Stimulated activated naive CD8-positive, alpha-beta T cell treated with anti-CD3 and anti-CD28 coated beads, Interleukin-15, Interleukin-2, amounts not matched to agents 100 ng/mL and 50 ng/mL, for 24 hours (primary cell): ENCODE measurements around the gene CMIP.

Experiments used
- H3K27ac Mint-ChIP-seq: one replicate; pipeline ENCODE4 v1.8.0; 2021; ENCODE audit warnings: mild to moderate bottlenecking, mixed read lengths
- H3K27me3 Mint-ChIP-seq: one replicate; pipeline ENCODE4 v1.8.0; 2021; ENCODE audit warnings: mixed read lengths
- H3K36me3 Mint-ChIP-seq: one replicate; pipeline ENCODE4 v1.8.0; 2021; ENCODE audit warnings: low read depth, mixed read lengths
- H3K4me1 Mint-ChIP-seq: one replicate; pipeline ENCODE4 v1.8.0; 2021; ENCODE audit warnings: low read depth, mixed read lengths
- H3K4me3 Mint-ChIP-seq: one replicate; pipeline ENCODE4 v1.8.0; 2021; ENCODE audit warnings: mild to moderate bottlenecking, mixed read lengths
- H3K9me3 Mint-ChIP-seq: one replicate; pipeline ENCODE4 v1.8.0; 2021; ENCODE audit warnings: mixed read lengths

The CMIP gene

DNA sequence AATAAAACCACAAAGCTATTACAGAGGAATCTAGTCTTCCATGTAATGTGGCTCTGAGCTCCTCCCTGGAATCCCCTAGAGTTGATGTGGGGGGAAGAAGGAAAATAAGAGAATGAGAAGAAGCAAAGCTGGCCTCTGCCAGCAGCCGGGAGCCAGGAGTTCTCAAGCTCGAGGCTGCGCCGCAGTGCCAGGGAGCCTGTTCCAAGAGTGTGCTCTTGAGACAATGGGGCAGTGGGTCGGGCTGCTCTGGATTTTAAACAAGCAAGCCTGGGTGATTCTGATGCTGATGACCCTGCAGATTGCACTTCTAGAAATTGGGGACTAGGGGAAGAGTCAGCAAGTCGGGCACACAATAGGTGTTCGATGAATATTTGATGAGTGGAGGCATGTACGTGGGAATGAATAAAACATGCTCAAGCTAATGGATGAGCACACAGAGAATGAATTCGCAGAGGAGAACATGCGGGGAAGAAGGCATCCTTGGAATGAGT lies 119.9 kb downstream of the CMIP start:
- H3K27ac Mint-ChIP-seq: no peak overlapping the region
- H3K9me3 Mint-ChIP-seq: no peaks in the 10 kb centered on the region
- H3K4me3 Mint-ChIP-seq: no peak overlapping the region
- no peaks in the 10 kb centered on the region for H3K36me3 Mint-ChIP-seq
- H3K4me1 Mint-ChIP-seq: peaks cover 32% of the 10 kb centered on the region
- H3K27me3 Mint-ChIP-seq: no peaks in the 10 kb centered on the region

DNA sequence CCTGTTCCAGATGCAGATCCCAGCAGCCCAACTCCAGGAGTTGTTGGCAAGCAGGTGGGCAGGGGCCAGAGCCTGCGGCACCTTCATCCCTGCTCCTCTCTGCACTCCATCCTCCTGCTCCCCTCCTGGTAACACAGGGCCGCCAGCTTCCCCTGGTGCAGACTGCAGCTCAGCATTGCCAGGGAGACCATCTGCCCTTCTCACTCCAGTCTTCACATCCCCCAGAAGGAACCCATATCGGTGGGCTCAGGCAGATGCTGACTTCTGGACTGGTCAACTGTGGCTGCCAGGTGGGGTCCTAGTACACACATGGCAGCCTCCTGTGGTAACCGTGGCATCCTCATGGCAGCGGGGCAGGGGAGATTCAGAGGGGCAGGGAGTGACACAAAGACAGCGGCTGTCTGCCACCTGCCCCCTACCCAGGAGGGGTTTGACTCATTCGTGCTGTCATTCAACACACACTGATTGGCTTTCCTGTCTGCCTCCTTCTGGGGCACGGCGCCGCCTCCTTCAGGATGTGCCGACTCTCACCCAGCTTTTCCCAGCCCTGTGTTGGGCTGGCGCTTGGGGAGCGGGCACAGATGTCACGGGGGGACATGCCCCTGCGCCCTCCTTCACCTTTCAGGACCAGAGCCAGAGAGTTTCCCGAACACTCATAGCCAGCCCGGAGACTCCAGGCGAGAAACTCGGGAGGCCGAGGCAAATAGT lies 120.9 kb downstream of the CMIP start:
- no peaks in the 10 kb centered on the region for H3K27me3 Mint-ChIP-seq
- no peak overlapping the region for H3K4me3 Mint-ChIP-seq
- H3K36me3 Mint-ChIP-seq: no peaks in the 10 kb centered on the region
- H3K27ac Mint-ChIP-seq: no peak overlapping the region
- H3K9me3 Mint-ChIP-seq: no peaks in the 10 kb centered on the region
- peaks cover 42% of the 10 kb centered on the region for H3K4me1 Mint-ChIP-seq

DNA sequence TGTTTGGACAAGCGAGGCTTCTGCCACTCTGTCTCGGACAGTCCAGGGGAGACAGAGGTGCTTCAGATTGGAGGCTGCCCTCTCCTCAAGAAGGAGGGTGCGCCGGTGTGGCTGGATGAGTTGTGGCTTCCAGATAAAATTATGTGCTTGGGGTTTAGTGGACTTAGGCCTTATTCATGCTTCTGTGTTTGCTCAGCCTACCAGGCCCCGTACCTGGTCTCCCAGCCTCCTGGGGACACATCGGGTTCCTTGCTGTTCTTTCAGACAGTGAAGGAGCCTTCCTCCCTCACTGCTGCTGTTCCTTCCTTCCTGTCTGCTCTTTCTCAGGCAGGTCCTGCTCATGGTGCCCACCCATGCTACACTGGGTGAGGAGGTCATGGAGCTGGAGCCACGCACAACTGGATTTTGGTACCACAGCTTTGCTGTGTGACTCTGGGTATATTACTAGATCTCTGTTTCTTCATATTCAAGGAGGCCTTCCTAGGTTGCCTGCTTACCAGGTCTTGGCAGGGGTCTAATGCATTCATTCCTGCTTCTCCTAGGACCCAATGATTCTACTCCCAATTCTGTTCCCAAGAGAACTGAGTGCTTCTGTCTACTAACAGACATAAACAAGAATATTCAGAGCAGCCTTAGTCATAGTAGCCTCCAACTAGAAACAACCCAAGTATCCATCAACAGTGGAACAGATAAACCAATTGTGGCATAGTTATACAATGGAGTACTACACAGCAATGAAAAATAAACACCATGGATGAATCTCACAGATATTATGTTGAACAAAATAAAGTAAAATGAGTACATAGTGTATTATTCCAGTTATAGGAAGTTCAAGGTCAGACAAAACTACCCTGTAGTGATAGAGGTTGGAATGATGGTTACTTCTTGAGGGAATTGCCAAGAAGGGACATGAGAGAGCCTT lies 121.7 kb downstream of the CMIP start:
- peaks cover 43% of the 10 kb centered on the region for H3K4me1 Mint-ChIP-seq
- H3K9me3 Mint-ChIP-seq: no peaks in the 10 kb centered on the region
- no peaks in the 10 kb centered on the region for H3K27me3 Mint-ChIP-seq
- H3K4me3 Mint-ChIP-seq: no peak overlapping the region
- no peak overlapping the region for H3K27ac Mint-ChIP-seq
- no peaks in the 10 kb centered on the region for H3K36me3 Mint-ChIP-seq

DNA sequence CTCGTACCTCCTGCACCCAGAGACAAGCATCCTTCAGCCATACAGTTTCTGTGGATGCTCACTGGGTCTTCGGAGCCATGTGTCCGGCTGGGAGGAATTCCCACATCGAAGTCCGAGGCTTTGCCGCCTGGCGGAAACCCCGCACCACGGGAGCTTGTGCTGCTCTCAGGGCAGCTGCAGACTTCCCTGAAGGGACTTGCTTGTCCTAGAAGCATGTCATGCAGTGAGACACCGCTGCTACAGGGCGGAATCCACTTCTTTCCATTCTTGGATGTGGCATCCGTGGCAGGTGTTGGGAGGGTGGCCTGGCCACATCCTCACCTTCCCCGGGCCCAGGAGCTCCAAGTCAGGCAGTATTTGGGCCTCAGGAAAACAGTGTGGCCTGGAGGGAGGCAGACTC lies 122.5 kb downstream of the CMIP start:
- Mint-ChIP-seq H3K9me3 (no peaks in the 10 kb centered on the region), H3K4me1 (peaks cover 43% of the 10 kb centered on the region), H3K4me3 (no peak overlapping the region), H3K36me3 (no peaks in the 10 kb centered on the region), H3K27ac (peak overlapping the region; percentile 0), H3K27me3 (no peaks in the 10 kb centered on the region)

DNA sequence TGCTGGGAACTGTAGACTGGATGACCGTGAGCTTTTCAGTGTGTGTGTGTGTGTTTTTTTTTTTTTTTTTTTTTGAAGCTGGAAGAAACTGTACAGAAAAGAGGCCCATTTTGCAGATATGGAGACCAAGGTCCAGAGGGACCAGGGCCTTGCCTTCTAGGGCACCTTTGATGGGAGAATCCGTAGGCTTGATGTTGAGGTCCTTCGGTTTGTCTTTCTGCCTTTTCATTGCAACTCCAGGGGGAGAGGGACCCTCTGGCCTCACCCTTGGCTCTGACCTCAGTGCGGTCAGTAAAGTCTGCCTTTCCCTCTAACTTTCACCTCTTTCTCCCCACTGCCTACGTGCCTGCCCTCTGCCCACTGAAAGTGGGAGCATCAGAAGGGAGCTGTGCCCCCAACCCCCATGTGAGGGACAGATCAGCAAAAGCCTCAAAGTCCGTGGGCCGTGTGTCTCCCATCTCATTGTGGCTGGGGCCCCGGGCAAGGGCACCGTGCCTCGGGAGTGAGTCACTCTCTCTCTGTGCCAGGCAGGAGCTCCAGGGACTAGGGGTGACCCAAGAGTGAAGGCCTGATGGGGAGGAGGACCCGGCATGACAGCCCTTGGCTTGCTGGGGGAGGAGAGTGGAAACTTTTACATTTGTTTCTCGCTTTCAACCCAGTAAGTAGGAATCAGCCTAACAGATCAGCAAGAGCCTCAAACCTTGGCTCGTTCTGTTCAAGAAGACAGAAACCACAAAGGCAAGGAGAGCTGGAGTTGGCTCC lies 123.6 kb downstream of the CMIP start:
- H3K36me3 Mint-ChIP-seq: no peaks in the 10 kb centered on the region
- H3K9me3 Mint-ChIP-seq: no peaks in the 10 kb centered on the region
- H3K27me3 Mint-ChIP-seq: no peaks in the 10 kb centered on the region
- H3K4me1 Mint-ChIP-seq: peaks cover 43% of the 10 kb centered on the region
- peak overlapping the region; percentile 92 for H3K27ac Mint-ChIP-seq
- peak overlapping the region; percentile 54 for H3K4me3 Mint-ChIP-seq

DNA sequence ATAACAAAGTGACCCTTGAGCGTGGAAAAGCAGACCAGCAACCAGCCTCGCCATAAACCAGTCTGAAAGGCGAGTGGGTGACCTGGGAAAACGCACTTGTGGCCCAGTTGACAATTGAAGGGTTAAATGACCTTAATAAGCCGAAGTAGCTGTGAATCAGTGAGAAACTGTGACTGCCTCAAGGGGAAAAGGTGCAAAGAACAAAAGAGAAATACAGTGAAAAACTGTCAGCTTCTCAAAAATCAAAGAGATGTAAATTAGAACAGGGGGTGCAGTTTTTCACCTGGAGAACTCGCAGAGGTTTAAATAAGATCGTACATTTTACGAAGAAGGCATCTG lies 124.1 kb downstream of the CMIP start:
- peak overlapping the region; percentile 92 for H3K27ac Mint-ChIP-seq
- H3K4me3 Mint-ChIP-seq: peak overlapping the region; percentile 54
- no peaks in the 10 kb centered on the region for H3K36me3 Mint-ChIP-seq
- peaks cover 43% of the 10 kb centered on the region for H3K4me1 Mint-ChIP-seq
- no peaks in the 10 kb centered on the region for H3K9me3 Mint-ChIP-seq
- H3K27me3 Mint-ChIP-seq: no peaks in the 10 kb centered on the region

DNA sequence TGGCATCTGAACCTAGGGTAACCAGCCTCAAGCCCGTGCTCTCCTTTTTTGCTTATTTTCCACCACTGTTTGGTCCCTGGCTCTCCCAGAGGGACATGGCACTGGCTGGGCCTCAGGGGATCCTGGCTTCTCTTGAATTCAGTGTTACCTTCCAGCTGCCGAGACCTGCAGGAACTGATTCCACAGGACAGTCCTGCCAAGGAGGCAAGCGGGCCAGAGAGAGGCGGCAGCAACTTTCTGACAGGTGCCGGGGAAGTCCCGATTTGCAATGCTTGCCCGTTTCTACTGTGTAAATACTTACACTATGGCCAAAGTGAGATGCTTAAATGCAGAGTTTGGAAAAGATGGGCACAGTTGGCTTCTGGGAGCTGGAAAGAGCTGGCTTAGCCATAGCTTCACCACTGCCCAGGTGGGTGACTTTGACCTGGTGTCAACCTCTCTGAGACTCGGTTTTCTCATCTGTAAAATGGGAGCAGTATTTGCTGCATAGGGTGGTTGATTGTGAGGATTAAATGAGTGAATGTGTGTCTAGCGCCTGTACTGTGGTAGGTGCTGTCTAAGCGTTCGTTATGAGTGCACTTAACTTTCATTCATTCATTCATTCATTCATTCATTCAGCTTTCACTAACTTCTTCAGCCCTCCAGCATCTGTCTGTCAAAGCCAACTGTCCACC lies 124.9 kb downstream of the CMIP start:
- Mint-ChIP-seq H3K36me3 (no peaks in the 10 kb centered on the region), H3K27me3 (no peaks in the 10 kb centered on the region), H3K4me3 (no peak overlapping the region), H3K27ac (peak overlapping the region; percentile 92), H3K9me3 (no peaks in the 10 kb centered on the region), H3K4me1 (peaks cover 43% of the 10 kb centered on the region)

DNA sequence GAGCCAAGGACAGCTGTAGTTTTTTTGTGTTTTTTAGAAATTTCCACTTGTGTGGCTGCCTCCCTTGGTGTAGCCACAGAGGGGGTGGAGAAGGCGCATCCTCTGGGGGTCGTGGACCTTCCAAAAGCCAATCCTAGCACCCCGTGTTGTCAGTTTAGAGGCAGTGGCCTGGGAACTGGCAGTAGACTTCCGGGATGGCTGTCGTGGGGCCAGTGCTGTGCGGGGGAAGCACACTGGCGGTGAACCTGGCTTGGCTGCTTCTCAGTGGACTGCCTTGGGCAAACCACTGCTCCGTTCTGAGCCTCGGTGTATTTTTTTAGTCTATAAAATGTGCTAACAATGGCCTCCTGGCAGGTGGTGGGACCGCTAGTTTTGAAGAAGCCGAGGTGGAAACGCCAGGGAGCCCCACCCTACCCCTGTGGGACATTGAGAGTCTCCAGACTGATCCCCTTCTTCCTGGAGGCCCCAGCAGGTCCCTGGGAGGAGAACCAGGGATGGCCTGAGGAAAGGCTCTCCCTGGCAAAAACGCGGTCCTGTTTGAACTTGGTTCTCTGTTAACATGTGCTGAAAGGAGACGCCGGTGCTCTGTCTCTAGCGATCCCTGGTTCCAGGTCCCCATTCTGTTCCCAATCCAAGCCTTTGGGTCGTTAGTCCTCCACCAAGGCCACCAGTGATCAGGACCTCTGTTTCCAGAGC lies 125.7 kb downstream of the CMIP start:
- no peaks in the 10 kb centered on the region for H3K9me3 Mint-ChIP-seq
- H3K27ac Mint-ChIP-seq: no peak overlapping the region
- H3K36me3 Mint-ChIP-seq: no peaks in the 10 kb centered on the region
- H3K4me3 Mint-ChIP-seq: no peak overlapping the region
- peaks cover 43% of the 10 kb centered on the region for H3K4me1 Mint-ChIP-seq
- no peaks in the 10 kb centered on the region for H3K27me3 Mint-ChIP-seq

DNA sequence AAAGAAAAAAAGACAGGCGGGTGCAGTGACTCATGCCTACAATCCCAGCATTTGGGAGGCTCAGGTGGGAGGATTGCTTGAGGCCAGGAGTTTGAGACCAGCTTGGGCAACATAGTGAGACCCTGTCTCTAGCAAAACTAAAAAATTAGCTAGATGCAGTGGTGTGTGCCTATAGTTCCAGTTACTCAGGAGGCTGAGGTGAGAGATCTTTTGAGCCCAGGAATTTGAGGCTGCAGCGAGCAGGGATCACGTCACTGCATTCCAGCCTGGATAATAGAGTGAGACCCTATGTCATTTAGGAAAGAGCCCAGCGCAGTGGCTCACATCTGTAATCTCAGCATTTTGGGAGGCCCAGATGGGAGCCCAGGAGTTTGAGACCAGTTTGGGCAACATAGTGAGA lies 126.6 kb downstream of the CMIP start:
- Mint-ChIP-seq H3K9me3 (no peaks in the 10 kb centered on the region), H3K27ac (no peak overlapping the region), H3K4me1 (peaks cover 43% of the 10 kb centered on the region), H3K36me3 (no peaks in the 10 kb centered on the region), H3K27me3 (no peaks in the 10 kb centered on the region), H3K4me3 (no peak overlapping the region)

DNA sequence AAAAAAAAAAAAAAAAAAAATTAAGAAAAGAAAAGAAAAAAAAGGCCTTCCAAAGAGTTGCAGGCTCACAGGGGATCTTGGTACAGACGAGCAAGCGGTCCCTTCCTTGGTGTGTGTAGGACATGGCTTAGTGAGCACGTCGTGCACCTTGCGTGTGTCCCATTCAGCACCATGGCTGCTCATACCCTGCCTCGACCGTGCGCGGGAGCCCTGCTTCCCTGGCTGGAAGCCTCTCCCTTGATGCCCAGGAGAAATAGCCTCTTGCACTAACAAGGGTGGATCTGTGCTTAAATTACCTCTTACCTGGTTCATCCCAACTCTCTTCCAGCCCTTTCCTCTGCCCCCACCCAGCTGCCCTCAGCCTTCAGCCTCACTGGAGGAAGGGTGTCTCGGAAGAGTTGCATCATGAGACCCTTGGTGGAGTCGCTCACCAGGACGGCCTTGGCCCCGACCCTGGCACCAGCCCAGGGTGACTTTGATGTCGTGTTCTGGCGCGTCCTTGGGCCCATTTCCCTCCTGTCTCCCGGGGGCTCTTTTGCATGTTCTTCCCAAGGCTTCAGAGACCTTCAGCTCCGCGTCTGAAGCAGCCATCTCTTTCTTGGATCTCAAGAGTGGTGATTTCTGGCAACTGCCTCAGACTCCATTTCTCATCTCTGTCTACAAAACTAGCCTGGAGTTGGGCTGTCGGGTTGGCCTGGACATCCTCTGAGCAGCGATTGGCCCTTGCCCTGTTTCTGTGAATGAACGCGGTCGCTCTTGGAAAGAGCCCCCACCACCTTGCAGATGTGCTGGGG lies 127.2 kb downstream of the CMIP start:
- no peaks in the 10 kb centered on the region for H3K36me3 Mint-ChIP-seq
- H3K27me3 Mint-ChIP-seq: no peaks in the 10 kb centered on the region
- H3K27ac Mint-ChIP-seq: no peak overlapping the region
- H3K9me3 Mint-ChIP-seq: no peaks in the 10 kb centered on the region
- H3K4me1 Mint-ChIP-seq: peaks cover 37% of the 10 kb centered on the region
- no peak overlapping the region for H3K4me3 Mint-ChIP-seq

DNA sequence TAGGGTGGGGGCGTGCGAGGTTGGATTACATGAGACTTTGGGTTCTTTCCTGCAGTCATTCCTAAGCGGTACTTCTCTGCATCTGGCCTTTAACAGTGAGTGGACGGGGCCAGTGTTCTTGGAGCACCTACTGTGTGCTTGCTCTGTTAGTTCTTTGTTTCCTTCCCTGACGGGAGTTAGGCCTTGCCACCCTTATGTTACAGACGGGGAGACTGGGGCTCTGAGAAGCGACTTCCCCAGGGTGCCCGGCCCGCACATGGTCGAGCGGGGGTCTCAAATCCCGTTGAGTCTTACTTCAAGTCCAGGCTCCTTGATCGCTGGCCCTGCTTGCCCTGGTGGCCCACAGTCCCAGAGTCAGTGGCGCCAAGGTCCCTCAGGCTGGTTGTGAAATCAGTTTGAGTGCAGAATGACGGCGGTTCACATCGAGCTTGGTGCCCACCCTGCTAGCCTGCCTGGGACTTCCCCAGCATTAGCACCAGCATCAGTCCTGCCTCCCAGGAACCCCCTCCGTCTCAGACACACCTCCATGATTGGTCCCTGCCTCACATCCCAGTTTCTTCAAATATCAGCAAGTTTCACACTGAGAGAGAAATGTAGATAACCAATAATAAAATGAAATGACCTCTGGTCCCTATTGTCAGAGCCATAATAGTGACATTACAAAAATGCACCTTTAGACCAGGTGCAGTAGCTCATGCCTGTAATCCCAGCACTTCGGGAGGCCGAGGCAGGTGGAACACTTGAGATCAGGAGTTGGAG lies 128.0 kb downstream of the CMIP start:
- peaks cover 30% of the 10 kb centered on the region for H3K4me1 Mint-ChIP-seq
- no peaks in the 10 kb centered on the region for H3K9me3 Mint-ChIP-seq
- no peak overlapping the region for H3K4me3 Mint-ChIP-seq
- no peaks in the 10 kb centered on the region for H3K36me3 Mint-ChIP-seq
- no peaks in the 10 kb centered on the region for H3K27me3 Mint-ChIP-seq
- no peak overlapping the region for H3K27ac Mint-ChIP-seq

DNA sequence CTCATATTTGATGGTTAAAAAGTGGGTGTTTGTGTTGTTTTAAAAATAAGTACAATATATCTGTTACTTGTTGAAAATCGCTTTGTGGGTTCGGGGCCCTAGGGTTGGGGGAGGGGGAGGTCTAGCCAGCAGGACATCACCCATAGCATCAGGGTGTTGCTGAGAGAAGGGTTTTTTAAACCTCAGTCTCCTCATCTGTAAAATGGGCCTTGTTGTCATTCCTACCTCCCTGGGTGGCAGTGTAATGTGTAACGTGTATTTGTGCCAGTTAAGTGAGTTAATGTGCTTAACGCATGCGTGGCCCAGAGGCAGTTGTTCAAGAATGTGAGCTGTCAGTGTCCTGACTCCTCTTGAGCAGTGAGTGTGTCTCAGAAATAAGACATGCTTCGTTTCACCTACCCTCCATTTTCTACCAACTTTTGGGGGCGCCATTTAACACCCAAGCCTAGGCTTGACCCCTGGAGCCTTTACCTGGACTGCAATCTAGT lies 129.0 kb downstream of the CMIP start:
- H3K4me1 Mint-ChIP-seq: peaks cover 20% of the 10 kb centered on the region
- no peak overlapping the region for H3K4me3 Mint-ChIP-seq
- no peak overlapping the region for H3K27ac Mint-ChIP-seq
- H3K36me3 Mint-ChIP-seq: no peaks in the 10 kb centered on the region
- H3K27me3 Mint-ChIP-seq: no peaks in the 10 kb centered on the region
- no peaks in the 10 kb centered on the region for H3K9me3 Mint-ChIP-seq

DNA sequence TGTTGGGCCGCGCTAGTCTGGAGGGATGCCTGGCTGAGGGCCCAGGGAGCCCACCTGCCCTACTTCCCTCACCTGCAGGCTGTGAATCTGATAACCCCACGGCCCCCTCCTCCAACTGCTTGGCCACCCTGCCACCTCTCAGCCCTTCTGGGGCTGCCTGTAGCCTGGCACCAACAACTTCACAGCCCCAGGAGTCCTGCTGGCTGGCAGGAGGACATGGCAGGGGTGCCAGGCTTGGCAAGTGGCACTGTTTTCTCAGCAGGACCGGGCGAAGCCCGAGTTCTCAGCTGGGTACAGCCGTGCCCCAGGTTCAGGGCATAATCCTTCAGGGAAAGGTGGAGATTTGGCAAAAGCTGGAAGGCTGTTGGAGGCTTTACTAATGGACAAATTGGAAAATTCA lies 129.6 kb downstream of the CMIP start:
- no peaks in the 10 kb centered on the region for H3K9me3 Mint-ChIP-seq
- peak overlapping the region; percentile 36 for H3K27ac Mint-ChIP-seq
- H3K4me3 Mint-ChIP-seq: no peak overlapping the region
- H3K4me1 Mint-ChIP-seq: peaks cover 14% of the 10 kb centered on the region
- H3K36me3 Mint-ChIP-seq: no peaks in the 10 kb centered on the region
- no peaks in the 10 kb centered on the region for H3K27me3 Mint-ChIP-seq
